Measurements from ENCODE around the gene GJE1. TPM values are rescaled to one million over a fixed set of nuclear protein-coding genes. Genes with fewer than 3 reads are reported as not detected.

GJE1 gene
- total RNA-seq, 1 donor: not detected

DNA sequence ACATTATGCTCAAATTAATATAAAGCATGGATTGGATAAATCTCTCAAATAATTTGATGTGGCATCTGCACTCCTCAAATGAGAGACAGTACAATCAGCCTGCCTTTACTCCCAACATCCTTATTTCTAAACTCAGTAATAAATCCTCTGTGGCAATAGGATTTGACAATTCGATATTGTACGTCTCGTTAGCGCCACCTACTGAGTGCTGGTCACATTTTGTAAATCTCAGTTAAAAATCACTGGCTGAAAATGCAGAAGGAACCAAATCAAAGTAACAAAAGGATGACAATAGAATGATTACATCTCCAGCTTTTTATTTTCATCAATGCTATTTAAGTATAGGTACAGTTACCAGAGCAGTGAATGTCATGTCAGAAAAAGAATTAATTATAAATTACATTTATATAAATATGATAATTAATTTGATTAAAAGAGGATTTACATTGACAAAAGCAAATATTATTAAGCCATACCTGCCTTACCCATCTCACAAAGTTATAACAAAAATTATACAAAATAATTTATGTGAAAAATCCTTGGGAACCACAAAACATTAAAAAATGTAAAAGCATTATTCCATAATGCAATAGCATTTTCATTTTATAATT is 20.2 kb upstream of the GJE1 start:
- TF ChIP-seq, protein P1, sequence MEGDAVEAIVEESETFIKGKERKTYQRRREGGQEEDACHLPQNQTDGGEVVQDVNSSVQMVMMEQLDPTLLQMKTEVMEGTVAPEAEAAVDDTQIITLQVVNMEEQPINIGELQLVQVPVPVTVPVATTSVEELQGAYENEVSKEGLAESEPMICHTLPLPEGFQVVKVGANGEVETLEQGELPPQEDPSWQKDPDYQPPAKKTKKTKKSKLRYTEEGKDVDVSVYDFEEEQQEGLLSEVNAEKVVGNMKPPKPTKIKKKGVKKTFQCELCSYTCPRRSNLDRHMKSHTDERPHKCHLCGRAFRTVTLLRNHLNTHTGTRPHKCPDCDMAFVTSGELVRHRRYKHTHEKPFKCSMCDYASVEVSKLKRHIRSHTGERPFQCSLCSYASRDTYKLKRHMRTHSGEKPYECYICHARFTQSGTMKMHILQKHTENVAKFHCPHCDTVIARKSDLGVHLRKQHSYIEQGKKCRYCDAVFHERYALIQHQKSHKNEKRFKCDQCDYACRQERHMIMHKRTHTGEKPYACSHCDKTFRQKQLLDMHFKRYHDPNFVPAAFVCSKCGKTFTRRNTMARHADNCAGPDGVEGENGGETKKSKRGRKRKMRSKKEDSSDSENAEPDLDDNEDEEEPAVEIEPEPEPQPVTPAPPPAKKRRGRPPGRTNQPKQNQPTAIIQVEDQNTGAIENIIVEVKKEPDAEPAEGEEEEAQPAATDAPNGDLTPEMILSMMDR (IDR thresholded peaks at IDR 0.05; ENCODE audit: extremely low read depth, low read depth, low read length): peak; percentile 74
- no peaks in the 10 kb centered on the region for H3K79me2 ChIP-seq (ENCODE audit: insufficient read depth, low read length)

DNA sequence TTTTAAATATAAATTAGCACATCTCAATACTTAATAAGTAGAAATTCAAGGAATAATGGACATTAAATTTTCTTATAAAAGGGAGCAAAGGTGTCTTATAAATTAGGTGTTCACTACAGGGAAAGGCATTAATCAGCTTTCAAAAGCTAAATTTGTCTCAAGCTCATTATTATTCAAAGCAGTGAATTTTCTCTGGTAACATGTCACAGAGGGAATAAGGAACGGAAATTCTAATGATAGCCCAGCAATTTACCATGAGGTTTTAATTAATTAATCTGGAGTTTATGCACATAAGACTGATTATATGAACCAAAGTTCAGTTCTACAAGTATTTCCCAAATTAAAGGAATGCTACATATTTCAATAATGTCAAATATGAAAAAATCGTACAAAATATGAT is 15.4 kb upstream of the GJE1 start:
- Histone ChIP-seq H2AFZ (ENCODE audit: low read length) (no peak overlapping the region), H3K4me3 (ENCODE audit: insufficient read depth, low read length) (no peak overlapping the region), H3K36me3 (ENCODE audit: insufficient read depth, low read length) (no peaks in the 10 kb centered on the region), H3K9me3 (ENCODE audit: low read depth, low read length) (no peaks in the 10 kb centered on the region), H3K27me3 (ENCODE audit: insufficient read depth, low read length) (no peaks in the 10 kb centered on the region), H4K20me1 (ENCODE audit: insufficient read depth, low read length) (no peaks in the 10 kb centered on the region), H3K4me1 (ENCODE audit: insufficient read depth, low read length) (no peaks in the 10 kb centered on the region), H3K27ac (ENCODE audit: low read depth, low read length) (no peak overlapping the region), H3K79me2 (ENCODE audit: insufficient read depth, low read length) (no peaks in the 10 kb centered on the region), H3K4me2 (ENCODE audit: insufficient read depth, low read length) (no peak overlapping the region)
- TF ChIP-seq, protein P1 (IDR thresholded peaks at IDR 0.05; ENCODE audit: extremely low read depth, low read depth, low read length): no peak
- DNase-seq (ENCODE audit: insufficient read length, low spot score, missing footprints): no peak

More for the DNA sequence above, 20.2 kb upstream of the GJE1 start:
- Histone ChIP-seq H3K4me1 (ENCODE audit: insufficient read depth, low read length) (no peaks in the 10 kb centered on the region), H4K20me1 (ENCODE audit: insufficient read depth, low read length) (no peaks in the 10 kb centered on the region), H3K27me3 (ENCODE audit: insufficient read depth, low read length) (no peaks in the 10 kb centered on the region), H3K27ac (ENCODE audit: low read depth, low read length) (no peak overlapping the region), H3K4me3 (ENCODE audit: insufficient read depth, low read length) (no peak overlapping the region), H3K9me3 (ENCODE audit: low read depth, low read length) (no peaks in the 10 kb centered on the region), H3K36me3 (ENCODE audit: insufficient read depth, low read length) (no peaks in the 10 kb centered on the region), H2AFZ (ENCODE audit: low read length) (no peak overlapping the region), H3K4me2 (ENCODE audit: insufficient read depth, low read length) (no peak overlapping the region)
- no peak for DNase-seq (ENCODE audit: insufficient read length, low spot score, missing footprints)

- Histone ChIP-seq H3K4me3 (ENCODE audit: insufficient read depth, low read length) (no peak overlapping the region), H3K9me3 (ENCODE audit: low read depth, low read length) (no peaks in the 10 kb centered on the region), H3K36me3 (ENCODE audit: insufficient read depth, low read length) (no peaks in the 10 kb centered on the region), H4K20me1 (ENCODE audit: insufficient read depth, low read length) (no peaks in the 10 kb centered on the region), H2AFZ (ENCODE audit: low read length) (no peak overlapping the region), H3K27me3 (ENCODE audit: insufficient read depth, low read length) (no peaks in the 10 kb centered on the region), H3K4me2 (ENCODE audit: insufficient read depth, low read length) (no peak overlapping the region), H3K27ac (ENCODE audit: low read depth, low read length) (no peak overlapping the region), H3K79me2 (ENCODE audit: insufficient read depth, low read length) (no peaks in the 10 kb centered on the region), H3K4me1 (ENCODE audit: insufficient read depth, low read length) (no peaks in the 10 kb centered on the region)
- TF ChIP-seq, protein P1 (IDR thresholded peaks at IDR 0.05; ENCODE audit: extremely low read depth, low read depth, low read length): no peak
- DNase-seq (ENCODE audit: insufficient read length, low spot score, missing footprints): no peak
These were observed 14.4 kb upstream of the GJE1 start for GRCh38 chr6:142118328-142118727.

- Histone ChIP-seq H3K36me3 (ENCODE audit: insufficient read depth, low read length) (no peaks in the 10 kb centered on the region), H3K9me3 (ENCODE audit: low read depth, low read length) (no peaks in the 10 kb centered on the region), H3K27me3 (ENCODE audit: insufficient read depth, low read length) (no peaks in the 10 kb centered on the region), H3K27ac (ENCODE audit: low read depth, low read length) (no peak overlapping the region), H3K4me1 (ENCODE audit: insufficient read depth, low read length) (no peaks in the 10 kb centered on the region), H2AFZ (ENCODE audit: low read length) (no peak overlapping the region), H3K4me2 (ENCODE audit: insufficient read depth, low read length) (no peak overlapping the region), H3K79me2 (ENCODE audit: insufficient read depth, low read length) (no peaks in the 10 kb centered on the region), H3K4me3 (ENCODE audit: insufficient read depth, low read length) (no peak overlapping the region), H4K20me1 (ENCODE audit: insufficient read depth, low read length) (no peaks in the 10 kb centered on the region)
- no peak for DNase-seq (ENCODE audit: insufficient read length, low spot score, missing footprints)
- TF ChIP-seq, protein P1 (IDR thresholded peaks at IDR 0.05; ENCODE audit: extremely low read depth, low read depth, low read length): no peak
These were observed 13.8 kb upstream of the GJE1 start for GRCh38 chr6:142118925-142119324.
